ENCODE measurements around the gene USP3.

DNA sequence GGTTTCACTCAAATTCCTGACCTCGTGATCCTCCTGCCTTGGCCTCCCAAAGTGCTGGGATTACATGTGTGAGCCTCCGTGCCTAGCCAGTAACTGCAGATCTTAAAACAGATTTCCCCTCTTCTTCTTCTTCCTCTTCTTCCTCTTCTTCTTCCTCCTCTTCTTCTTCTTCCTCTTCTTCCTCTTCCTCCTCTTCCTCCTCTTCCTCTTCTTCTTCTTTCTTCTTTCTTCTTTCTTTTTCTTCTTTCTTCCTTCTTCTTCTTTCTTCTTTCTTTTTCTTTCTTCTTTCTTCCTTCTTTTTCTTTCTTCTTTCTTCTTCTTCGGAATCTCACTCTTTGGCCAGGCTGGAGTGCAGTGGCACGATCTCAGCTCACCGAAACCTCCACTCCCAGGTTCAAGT, 7.8 kb downstream of the USP3 start:
- TF ChIP-seq EZH2phosphoT487 (IDR thresholded peaks at IDR 0.05; ENCODE audit: borderline replicate concordance) = no peak
- no peak for TF ChIP-seq CTCF (conservative IDR thresholded peaks at IDR 0.05; ENCODE audit: low read length)
